ENCODE data around the gene ZNF419.
"Not testable (repeated sequence)": the region's sequence is repeated elsewhere in the genome, so short reads cannot be mapped to it uniquely, and the experiment has no call there.

ZNF419 gene

GRCh38 chr19:57487477-57488298, at the start of gene ZNF419:
ZNF419 (plus strand) TSS chr19:57487750; CDS start chr19:57487951, 201 bp downstream.
- peak; percentile 85 to 90 for DNase-seq

GRCh38 chr19:57437931-57438330, 49.6 kb upstream of the ZNF419 start:
- DNase-seq: no peak
- TF ChIP-seq POLR2A (IDR thresholded peaks at IDR 0.05; ENCODE audit: low read length): no peak
- no peak for TF ChIP-seq GATA1 (IDR thresholded peaks at IDR 0.05; ENCODE audit: low read depth, low read length)

More at GRCh38 chr19:57487477-57488298, at the start of gene ZNF419:
- peak; percentile 60 for TF ChIP-seq POLR2A (IDR thresholded peaks at IDR 0.05; ENCODE audit: low read length)
- peak; percentile 39 for TF ChIP-seq GATA1 (IDR thresholded peaks at IDR 0.05; ENCODE audit: low read depth, low read length)

- TF ChIP-seq POLR2A (IDR thresholded peaks at IDR 0.05; ENCODE audit: low read length) (no peak), GATA1 (IDR thresholded peaks at IDR 0.05; ENCODE audit: low read depth, low read length) (no peak)
- DNase-seq: no peak
These were observed 48.6 kb upstream of the ZNF419 start for GRCh38 chr19:57438925-57439324.

- peak in 1 of 2 experiments; percentile 46 for DNase-seq
- no peak for TF ChIP-seq GATA1 (IDR thresholded peaks at IDR 0.05; ENCODE audit: low read depth, low read length)
- no peak for TF ChIP-seq POLR2A (IDR thresholded peaks at IDR 0.05; ENCODE audit: low read length)
These were observed 45.4 kb upstream of the ZNF419 start for GRCh38 chr19:57441979-57442752.

GRCh38 chr19:57443121-57443696, 44.3 kb upstream of the ZNF419 start:
- DNase-seq: peak; percentile 12 to 20
- TF ChIP-seq POLR2A (IDR thresholded peaks at IDR 0.05; ENCODE audit: low read length): no peak
- TF ChIP-seq GATA1 (IDR thresholded peaks at IDR 0.05; ENCODE audit: low read depth, low read length): no peak

GRCh38 chr19:57452307-57452706, 35.2 kb upstream of the ZNF419 start:
- TF ChIP-seq GATA1 (IDR thresholded peaks at IDR 0.05; ENCODE audit: low read depth, low read length) (no peak), POLR2A (IDR thresholded peaks at IDR 0.05; ENCODE audit: low read length) (no peak)
- DNase-seq: no peak

GRCh38 chr19:57465680-57466381, 21.7 kb upstream of the ZNF419 start:
- TF ChIP-seq POLR2A (IDR thresholded peaks at IDR 0.05; ENCODE audit: low read length) (no peak), GATA1 (IDR thresholded peaks at IDR 0.05; ENCODE audit: low read depth, low read length) (no peak)
- DNase-seq: peak; percentile 70 to 77

GRCh38 chr19:57466489-57466888, 21.1 kb upstream of the ZNF419 start:
- no peak for TF ChIP-seq GATA1 (IDR thresholded peaks at IDR 0.05; ENCODE audit: low read depth, low read length)
- TF ChIP-seq POLR2A (IDR thresholded peaks at IDR 0.05; ENCODE audit: low read length): no peak

GRCh38 chr19:57473646-57474045, 13.9 kb upstream of the ZNF419 start:
- TF ChIP-seq POLR2A (IDR thresholded peaks at IDR 0.05; ENCODE audit: low read length) (no peak), GATA1 (IDR thresholded peaks at IDR 0.05; ENCODE audit: low read depth, low read length) (no peak)
- peak; percentile 6 to 33 for DNase-seq

More at GRCh38 chr19:57466489-57466888, 21.1 kb upstream of the ZNF419 start:
- DNase-seq: no peak

GRCh38 chr19:57477191-57478008, 10.2 kb upstream of the ZNF419 start, which contains the start of gene ZNF772:
ZNF772 (minus strand) TSS chr19:57477566; CDS start chr19:57477309, 257 bp downstream.
- peak; percentile 93 to 94 for DNase-seq
- TF ChIP-seq GATA1 (IDR thresholded peaks at IDR 0.05; ENCODE audit: low read depth, low read length) (no peak), POLR2A (IDR thresholded peaks at IDR 0.05; ENCODE audit: low read length) (peak; percentile 38)

- DNase-seq: not testable (repeated sequence)
These were observed 722 bp downstream of the ZNF419 start for GRCh38 chr19:57488299-57488644.

- peak; percentile 32 to 43 for DNase-seq
These were observed 11.8 kb downstream of the ZNF419 start for GRCh38 chr19:57499332-57499679.

Measured in erythroblast (primary cell).